HG03521 (cell line): ENCODE measurements around the gene NME8.

Experiments used
- ATAC-seq: cut with Tn5 transposase; IDR thresholded peaks from one replicate; pipeline ENCODE4 v1.9.1; 2021; ENCODE audit warnings: mild to moderate bottlenecking, moderate library complexity; ENCODE audit not compliant: unreplicated experiment

Gene NME8

GRCh38 chr7:37932543-37932942, 84.1 kb downstream of the NME8 start:
- ATAC-seq = no peak

DNA sequence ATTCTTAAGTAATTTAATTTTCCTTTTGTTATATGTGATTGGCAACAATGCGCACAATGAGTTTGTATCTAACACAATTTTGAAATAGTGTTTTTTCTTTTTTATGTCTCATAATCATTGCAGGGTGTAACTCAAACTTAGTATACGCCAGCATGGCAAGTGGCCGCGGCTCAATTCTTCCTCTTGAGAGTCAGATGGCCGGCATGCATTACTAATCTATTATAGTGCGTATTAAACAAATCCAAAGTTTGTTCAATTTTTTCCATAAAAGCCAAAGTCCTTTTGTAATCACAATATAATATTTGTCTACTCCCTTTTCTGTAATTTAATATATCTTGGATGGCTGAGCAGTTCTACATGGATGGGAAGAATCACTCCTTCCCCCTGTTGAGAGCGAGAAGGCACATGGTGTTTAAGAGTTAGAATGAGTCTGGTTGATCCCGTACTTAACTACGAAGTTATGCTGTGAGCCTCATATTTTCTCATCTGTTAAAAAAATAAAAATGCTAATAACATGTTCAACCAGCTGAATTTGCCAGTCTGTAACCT, 84.7 kb downstream of the NME8 start:
- ATAC-seq = no peak

GRCh38 chr7:37942934-37943610, 94.7 kb downstream of the NME8 start:
- ATAC-seq = no peak

DNA sequence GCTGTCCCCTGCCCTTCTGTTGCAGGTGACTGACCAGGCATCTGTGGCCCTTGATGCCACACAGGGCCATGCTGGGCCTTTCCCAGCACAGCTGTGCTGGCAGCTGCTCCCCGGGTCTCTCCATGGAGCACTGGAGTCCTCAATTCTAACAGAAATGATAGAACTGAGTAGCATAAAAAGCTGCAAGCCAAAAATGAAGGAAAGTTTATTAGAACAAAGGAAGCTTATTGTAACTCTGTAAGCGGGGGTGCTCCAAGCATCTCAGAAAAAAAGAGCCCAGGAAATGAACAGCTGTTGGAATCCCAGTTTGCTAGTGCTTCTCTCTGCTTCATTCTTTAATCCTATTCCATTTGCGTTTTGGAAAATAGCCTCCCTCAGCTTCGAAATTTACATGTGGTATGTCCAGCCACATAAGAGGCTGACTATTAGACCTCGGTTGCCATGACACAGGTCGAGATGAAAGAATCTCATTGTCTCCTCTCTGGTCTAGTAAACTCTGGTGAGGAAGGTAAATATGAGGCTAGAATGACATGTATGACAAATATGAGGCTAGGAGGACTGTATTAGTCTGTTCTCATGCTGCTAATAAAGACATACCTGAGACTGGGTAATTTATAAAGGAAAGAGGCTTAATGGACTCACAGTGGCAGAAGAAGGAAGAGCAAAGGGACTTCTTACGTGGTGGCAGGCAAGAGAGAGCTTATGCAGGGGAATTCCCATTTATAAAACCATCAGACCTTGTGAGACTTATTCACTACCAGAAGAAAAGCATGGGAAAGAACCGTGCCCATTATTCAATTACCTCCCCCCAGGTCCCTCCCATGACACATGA, 95.7 kb downstream of the NME8 start:
- no peak for ATAC-seq

DNA sequence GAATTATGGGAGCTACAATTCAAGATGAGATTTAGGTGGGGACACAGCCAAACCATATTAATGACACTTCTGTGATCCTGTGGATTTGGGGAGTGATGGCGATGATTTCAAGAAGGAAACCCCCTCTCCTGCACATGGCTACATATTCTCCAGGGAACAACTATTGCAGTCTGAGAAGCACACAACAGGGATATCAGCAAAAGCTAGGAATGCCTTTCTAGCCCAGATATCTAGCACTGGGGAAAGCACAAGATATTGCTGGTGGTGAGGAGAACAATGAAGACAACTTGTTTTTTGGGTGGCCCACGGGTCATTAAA, 96.3 kb downstream of the NME8 start:
- no peak for ATAC-seq

GRCh38 chr7:37945336-37945735, 96.9 kb downstream of the NME8 start:
- ATAC-seq = no peak

- ATAC-seq = no peak
Observed at GRCh38 chr7:37947138-37947940, 98.9 kb downstream of the NME8 start.

DNA sequence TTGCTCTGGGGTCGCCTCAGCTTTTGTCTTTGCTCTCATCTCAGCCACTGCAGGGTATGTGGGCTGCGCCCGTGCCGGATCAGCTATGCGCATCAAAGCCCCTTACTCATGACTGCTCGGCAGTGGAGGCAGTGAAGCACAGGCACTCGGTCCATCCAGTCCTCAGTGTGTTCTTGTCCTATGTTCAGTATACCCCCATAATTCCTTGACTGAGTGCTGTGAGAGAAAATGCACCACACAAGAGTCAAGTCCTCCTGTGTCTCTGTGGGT, 99.5 kb downstream of the NME8 start:
- no peak for ATAC-seq
